Thoracic aorta (tissue), 2 donors: Measurements from ENCODE around the gene PTGDS. TPM values are rescaled to one million over a fixed set of nuclear protein-coding genes. Genes with fewer than 3 reads are reported as not detected.

Experiments
- ATAC-seq: fragments of 150-250 bp; one replicate; pipeline ENCODE4 v1.8.0; 2017; ENCODE audit warnings: low read depth; ENCODE audit not compliant: insufficient number of reproducible peaks, low FRiP score
- DNase-seq: peaks from one replicate; pipeline ENCODE4 v3.0.0-alpha.2; 2020; ENCODE audit warnings: low spot score
- H3K27ac ChIP-seq, 2 donors: fragments of 200-600 bp; sonication (generic); 1 replicate in 1 of 2; 2 replicates in 1 of 2; pipeline ENCODE4 v1.5.1; 2016; ENCODE audit warnings: mild to moderate bottlenecking in 2 of 2, moderate library complexity in 2 of 2
- H3K27me3 ChIP-seq: fragments of 200-600 bp; sonication (generic); replicated peaks from 2 replicates; pipeline ENCODE4 v1.6.0; 2016; ENCODE audit warnings: mild to moderate bottlenecking; ENCODE audit not compliant: insufficient read depth
- H3K36me3 ChIP-seq: fragments of 200-600 bp; sonication (generic); one replicate; pipeline ENCODE4 v1.5.1; 2016
- H3K4me1 ChIP-seq, 2 donors: fragments of 200-600 bp; sonication (generic); 1 replicate in 1 of 2; 2 replicates in 1 of 2; pipeline versions ENCODE4 v1.5.1 to v1.6.0; 2016; ENCODE audit warnings: low read depth in 2 of 2, mild to moderate bottlenecking in 1 of 2; ENCODE audit not compliant: control insufficient read depth in 1 of 2
- H3K4me3 ChIP-seq: fragments of 200-600 bp; sonication (generic); 2 replicates; pipeline ENCODE4 v1.5.1; 2016; ENCODE audit warnings: mild to moderate bottlenecking
- H3K9me3 ChIP-seq: fragments of 200-600 bp; sonication (generic); 2 replicates; pipeline ENCODE4 v1.5.1; 2016
- total RNA-seq, 2 donors: library from RNA; depleted of rRNA; stranded (reverse); fragments of >200 nt; gene quantifications; one replicate each; pipeline versions ENCODE4 v1.1.0 to v1.2.3, GENCODE V29; 2016
- TF ChIP-seq, protein P1 (sequence below): fragments of 200-600 bp; sonication (generic); IDR thresholded peaks from one replicate; pipeline ENCODE4 v1.5.1; 2019; ENCODE audit warnings: antibody characterized with exemption

Gene PTGDS
- total RNA-seq, 2 donors from 2014 or later, result 66.1 to 89.5 TPM

DNA sequence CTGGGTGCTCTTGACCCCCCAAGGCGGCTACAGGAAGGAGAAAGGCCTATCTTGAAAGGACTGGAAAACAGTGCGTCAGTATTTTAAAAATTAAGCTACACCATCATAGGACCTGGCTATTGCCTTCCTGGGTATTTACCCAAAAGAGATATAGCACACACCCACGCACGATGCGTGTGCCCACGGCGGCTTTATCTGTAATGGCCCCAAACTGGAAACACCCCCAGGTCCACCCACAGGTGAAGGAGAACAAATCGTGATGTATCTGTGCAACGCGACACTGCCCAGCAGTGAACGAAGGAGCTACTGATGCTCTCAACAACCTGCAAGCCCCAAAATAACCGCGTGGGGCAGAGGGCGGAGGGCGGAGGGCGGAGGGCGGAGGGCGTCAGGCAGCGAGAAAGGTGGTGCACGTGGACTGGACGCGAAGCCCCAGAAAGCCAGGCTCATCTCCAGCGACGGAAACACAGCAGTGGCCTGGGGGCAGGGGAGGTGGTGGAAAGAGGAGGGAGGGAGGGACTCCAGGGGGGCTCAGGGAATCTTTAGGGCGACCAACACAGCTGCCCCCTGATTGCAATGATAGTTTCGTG is 12.4 kb upstream of the PTGDS start:
- DNase-seq (no peak), ATAC-seq (no peak)
- Histone ChIP-seq H3K36me3 (no peaks in the 10 kb centered on the region), H3K9me3 (no peaks in the 10 kb centered on the region), H3K27me3 (no peaks in the 10 kb centered on the region), H3K4me3 (no peak overlapping the region), H3K27ac (no peak overlapping the region), H3K4me1 (peaks cover 6 to 23% of the 10 kb centered on the region in 2 donors)
- TF ChIP-seq, protein P1, sequence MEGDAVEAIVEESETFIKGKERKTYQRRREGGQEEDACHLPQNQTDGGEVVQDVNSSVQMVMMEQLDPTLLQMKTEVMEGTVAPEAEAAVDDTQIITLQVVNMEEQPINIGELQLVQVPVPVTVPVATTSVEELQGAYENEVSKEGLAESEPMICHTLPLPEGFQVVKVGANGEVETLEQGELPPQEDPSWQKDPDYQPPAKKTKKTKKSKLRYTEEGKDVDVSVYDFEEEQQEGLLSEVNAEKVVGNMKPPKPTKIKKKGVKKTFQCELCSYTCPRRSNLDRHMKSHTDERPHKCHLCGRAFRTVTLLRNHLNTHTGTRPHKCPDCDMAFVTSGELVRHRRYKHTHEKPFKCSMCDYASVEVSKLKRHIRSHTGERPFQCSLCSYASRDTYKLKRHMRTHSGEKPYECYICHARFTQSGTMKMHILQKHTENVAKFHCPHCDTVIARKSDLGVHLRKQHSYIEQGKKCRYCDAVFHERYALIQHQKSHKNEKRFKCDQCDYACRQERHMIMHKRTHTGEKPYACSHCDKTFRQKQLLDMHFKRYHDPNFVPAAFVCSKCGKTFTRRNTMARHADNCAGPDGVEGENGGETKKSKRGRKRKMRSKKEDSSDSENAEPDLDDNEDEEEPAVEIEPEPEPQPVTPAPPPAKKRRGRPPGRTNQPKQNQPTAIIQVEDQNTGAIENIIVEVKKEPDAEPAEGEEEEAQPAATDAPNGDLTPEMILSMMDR, result no peak

DNA sequence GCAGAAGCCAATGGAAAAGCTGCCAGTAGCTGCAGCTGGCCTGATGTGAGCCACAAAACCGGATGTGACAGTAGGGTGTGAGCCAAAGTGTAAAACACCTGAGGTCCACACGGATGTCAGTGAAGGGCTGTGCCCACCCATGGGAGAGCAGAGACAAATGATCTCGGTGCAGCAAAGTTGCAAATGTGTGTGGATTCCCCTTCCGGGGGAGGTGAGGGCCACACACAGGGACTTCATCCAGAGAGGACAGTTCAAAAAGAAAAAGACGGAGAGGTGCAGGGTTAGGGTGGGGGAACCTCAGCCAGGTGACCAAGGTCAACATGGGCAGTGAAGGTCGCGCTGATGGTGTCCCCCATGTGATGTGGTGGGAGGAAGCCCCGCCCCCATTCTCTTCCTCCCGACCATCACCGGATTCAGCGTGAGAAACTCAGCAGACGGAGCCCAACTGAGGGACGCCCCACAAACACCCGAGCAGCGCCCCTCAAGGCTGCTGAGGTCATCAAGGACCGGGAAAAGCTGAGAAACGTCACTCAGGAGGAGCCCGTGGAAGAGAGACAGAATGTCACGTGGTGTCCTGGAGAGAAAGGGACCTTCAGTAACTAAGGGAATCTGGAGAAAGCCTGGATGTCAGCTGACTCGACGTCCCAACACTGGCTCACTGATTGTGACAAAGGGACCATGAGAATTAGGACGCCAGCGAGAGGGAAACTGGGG is 11.4 kb upstream of the PTGDS start:
- H3K4me1 ChIP-seq, result peaks cover 5 to 21% of the 10 kb centered on the region in 2 donors
- no peaks in the 10 kb centered on the region for H3K36me3 ChIP-seq
- DNase-seq (no peak), ATAC-seq (no peak)
- TF ChIP-seq, protein P1, result no peak
- H3K27me3 ChIP-seq, result no peaks in the 10 kb centered on the region
- no peak overlapping the region for H3K27ac ChIP-seq
- peak overlapping the region; percentile 2 for H3K4me3 ChIP-seq
- no peaks in the 10 kb centered on the region for H3K9me3 ChIP-seq

DNA sequence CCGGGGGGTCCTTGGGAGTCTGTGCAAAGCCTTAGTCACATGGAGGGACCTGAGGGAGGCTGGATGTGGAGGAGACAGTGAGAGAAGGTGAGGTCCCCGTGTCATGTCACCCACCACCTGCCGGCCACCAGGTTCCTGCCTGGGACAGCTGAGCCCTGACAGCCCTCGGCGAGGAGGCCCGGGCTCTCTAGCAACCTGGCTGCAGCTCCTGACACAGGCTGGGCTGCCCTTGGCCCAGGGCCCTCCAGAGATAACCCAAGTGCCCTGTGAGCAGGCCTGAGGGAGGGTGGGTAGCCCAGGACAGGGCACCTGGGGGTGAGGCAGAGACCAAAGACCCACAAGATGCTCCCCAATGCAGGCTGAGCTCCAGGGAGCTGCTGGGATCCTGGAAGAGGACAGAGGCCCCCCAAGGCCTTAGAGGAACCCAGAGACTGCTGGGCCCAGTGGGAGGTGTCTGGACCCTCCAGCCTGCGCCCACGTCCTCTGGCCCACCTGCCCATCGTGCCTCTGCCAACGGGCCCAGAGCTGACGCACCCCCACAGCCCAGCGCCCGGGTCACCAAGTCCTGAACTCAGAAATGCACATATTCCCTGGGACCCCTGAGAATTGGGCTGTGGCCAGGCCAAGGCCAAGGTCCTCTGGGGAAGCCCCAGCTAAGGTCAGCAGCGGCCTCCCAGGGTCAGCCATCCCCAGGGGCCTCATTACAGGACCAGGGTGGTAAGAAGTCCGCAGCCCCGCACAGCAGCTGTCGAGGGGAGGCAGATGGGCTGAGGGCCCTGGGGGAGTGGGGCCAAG is 8.8 kb upstream of the PTGDS start:
- ATAC-seq, result no peak

DNA sequence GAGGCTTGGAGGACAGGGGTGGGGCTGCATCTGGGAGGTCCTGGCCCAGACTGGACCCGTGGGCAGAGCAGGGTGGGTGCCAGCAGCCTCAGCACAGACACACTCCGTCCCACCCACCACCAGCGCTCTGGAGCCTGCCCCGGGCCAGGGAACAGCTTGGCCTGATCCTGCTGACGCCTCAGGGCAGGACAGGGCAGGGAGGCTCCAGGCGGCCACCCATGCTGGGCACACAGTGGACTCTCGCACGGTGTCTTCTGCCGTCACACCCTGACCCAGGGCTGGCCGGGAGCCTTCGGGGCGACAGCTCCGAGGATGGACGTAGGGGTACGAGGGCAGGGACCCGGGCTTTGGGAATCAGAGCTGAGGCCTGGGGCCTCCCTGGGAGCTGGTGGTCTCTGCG is 8.2 kb upstream of the PTGDS start:
- no peak overlapping the region for H3K4me3 ChIP-seq
- H3K9me3 ChIP-seq, result no peaks in the 10 kb centered on the region
- TF ChIP-seq, protein P1, result no peak
- H3K36me3 ChIP-seq, result no peaks in the 10 kb centered on the region
- H3K4me1 ChIP-seq, result peaks cover 0 to 7% of the 10 kb centered on the region in 2 donors
- no peak for DNase-seq
- no peak for ATAC-seq
- no peak overlapping the region for H3K27ac ChIP-seq
- H3K27me3 ChIP-seq, result no peaks in the 10 kb centered on the region

More for the DNA sequence above, 8.8 kb upstream of the PTGDS start:
- no peaks in the 10 kb centered on the region for H3K27me3 ChIP-seq
- no peak overlapping the region for H3K4me3 ChIP-seq
- no peak for DNase-seq
- H3K4me1 ChIP-seq, result peaks cover 0 to 7% of the 10 kb centered on the region in 2 donors
- no peaks in the 10 kb centered on the region for H3K36me3 ChIP-seq
- no peaks in the 10 kb centered on the region for H3K9me3 ChIP-seq
- no peak overlapping the region for H3K27ac ChIP-seq
- TF ChIP-seq, protein P1, result no peak

DNA sequence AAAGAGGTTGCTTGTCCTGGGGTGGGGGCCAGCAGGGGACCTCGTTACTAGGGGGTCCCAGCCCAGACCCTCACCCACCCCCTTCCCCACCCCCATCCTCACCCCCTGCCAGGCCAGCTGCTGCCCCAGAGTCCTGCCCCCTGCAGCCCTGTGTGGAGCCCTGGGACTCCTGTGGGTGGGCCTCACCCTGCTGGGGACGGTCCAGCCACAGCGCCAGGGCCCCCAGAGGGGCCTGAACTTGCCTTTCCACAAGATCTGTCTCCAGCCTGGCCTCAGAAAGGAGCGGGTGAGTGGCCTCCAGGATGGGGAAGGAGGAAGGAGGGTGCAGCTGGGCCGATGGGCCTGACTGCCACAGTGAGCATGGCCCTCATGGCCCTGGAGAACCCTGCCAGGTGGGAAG is 7.5 kb upstream of the PTGDS start:
- Histone ChIP-seq H3K4me3 (no peak overlapping the region), H3K27me3 (no peaks in the 10 kb centered on the region), H3K9me3 (no peaks in the 10 kb centered on the region), H3K36me3 (no peaks in the 10 kb centered on the region), H3K27ac (no peak overlapping the region), H3K4me1 (peaks cover 0 to 7% of the 10 kb centered on the region in 2 donors)
- DNase-seq, result no peak
- ATAC-seq, result no peak
- TF ChIP-seq, protein P1, result no peak
